GM18907 (cell line): ENCODE measurements around the gene EPS8L3.

Experiments used
- ATAC-seq: cut with Tn5 transposase; IDR thresholded peaks from one replicate; pipeline ENCODE4 v1.9.1; 2021; ENCODE audit warnings: mild to moderate bottlenecking, moderate library complexity; ENCODE audit not compliant: unreplicated experiment

Gene EPS8L3

DNA sequence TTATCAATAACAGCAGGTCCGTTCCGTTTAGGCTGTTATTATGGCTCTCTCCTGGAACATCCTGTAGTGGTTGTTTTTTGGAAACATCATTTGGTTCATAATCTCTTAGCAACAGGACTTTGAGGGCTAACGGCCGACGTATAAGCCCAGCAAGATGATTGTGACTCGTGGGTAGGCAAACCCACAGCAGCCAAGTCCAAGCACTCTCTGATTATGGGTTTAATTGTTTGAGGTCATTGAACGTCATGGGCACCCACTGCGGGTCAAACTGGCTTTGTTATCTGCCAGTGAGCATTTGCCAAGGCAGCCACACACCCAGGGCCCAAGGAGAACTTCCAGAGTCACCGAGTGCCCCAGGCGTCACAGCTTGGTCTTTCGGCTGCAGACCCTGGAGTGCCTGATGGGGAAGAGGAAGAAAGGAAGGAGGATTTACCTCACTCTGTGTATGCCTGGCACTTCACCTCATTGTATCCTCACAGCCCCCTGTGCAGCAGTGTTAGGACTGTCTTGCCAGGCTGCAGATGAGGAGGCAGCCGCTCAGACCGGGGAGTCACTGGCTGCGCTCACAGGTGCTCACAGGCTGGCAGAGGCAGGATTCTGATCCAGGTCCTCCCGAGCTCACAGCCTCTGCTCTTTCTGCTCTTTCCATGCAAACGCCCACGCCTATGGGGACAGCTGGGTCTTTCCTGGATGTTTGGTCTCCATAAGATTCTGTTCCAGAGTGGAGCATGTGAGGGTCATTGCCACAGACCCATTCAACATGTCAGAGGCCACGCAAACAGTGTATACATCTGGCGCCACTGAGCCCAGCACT lies 30.8 kb upstream of the EPS8L3 start:
- ATAC-seq: no peak

DNA sequence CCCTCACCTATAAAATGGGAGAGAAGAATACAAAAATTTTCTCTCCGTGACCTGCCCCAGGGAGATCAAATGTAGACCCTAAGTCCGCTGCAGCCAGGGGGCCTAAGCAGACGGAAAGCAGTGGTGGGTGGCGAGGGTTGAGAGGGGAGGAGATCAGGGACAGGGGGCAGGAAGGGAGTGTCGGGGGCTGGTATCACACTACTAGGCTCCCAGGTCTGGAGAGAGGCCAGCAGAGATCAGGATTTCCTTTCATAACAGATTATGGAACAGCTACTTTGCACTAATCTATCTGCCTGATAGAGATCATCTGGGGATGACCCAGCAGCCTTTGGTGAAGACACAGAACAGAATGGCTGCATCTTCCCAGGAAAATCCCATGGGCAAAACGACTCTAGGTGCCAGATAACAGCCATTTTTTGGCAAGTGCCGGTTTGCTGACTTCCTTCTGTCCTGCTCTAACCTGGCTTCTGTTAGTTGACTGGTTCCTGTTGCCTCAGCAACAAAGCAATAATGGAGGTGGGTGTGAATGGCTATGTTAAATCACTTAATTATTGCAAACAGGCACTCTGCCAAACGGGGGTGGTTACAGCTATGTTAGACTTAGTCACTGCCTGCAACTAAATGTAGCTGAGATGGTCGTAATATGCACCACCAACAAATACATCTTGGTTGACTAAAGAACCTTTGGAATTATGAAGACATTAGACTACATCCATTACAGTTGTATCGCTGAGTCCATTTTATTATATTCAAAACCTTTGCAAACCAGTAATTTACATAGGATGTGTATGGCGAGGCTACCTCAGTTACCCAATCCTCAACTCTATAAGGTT lies 30.0 kb upstream of the EPS8L3 start:
- no peak for ATAC-seq

DNA sequence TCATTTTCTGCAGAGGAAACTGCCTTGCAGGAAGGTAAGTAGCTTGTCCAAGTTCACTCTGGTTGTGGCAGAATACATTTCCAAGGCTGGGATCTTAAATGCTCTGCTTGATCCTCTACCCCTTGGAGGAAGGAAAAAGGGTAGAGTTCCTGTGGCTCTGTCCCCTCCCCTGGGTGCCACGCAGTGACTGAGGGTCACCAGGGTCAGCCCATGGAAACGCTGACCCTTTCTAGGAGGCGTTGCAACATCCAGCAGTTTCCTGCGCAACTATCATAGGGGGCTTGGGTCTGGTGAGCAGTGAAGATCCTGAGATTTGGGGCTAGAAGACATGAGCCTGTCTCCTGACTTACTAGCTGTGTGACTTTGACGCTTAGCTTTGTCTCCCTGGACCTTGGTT lies 29.4 kb upstream of the EPS8L3 start:
- no peak for ATAC-seq

DNA sequence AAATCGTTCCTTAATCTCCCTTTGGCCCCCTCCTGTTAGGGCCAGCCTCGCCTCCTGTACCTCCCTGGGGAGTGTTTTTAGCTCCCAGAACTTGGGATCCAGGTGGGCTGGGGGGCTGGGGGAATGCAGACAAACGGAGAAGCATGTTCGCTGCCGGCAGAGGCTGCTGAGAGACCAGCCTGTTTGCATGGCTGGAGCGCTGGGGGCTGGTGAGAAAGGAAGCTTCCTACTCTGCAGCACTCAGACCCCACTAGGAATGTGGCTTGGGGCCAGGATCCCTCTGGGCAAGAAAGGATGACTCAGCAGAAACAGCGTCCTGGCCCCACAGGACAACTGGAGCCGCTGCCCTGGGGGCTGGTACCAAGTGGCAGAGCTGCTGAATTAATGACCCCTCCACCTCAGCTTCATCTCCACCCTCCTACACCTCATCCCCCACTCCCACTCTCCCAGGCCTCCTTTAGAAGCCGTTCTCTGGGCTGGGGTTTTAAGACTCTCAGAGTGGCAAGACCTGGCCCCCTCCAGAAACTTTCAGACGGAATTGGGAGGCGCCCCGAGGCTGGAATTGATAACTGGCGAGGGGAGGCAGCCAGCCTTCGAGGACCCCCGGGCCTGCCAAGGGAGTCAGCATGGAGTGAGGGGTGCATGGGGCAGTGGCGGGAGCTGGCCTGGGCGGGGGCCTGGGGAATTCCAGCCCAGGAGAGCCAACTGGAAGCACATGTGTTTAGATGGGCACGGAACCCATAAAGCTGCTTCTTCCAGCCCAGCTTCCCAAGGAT lies 28.5 kb upstream of the EPS8L3 start:
- no peak for ATAC-seq

DNA sequence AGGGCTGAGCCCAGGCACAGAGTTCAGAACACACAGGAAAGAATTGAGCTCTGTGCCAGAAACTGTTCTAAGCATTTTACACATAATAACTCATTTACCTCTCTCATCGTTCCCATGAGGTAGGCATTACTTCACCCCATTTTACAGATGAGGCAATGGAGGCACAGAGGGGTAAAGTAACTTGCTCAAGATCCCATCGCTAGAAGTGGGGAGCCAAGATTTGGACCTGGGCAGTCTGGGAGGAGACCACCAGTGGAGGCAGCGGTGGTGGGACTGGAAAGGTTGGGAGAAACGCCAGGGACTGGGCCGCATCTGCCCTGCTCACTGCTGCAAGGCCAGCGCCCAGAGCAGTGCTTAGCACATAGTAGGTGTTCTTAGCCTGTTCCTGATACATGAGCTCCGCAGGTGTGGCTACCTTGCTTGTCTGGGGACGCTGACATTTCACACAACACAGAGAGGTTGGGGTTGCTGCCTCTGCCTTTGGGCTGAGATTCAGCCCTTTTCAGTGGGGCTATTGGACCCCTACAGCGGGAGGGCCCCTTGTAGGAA lies 27.8 kb upstream of the EPS8L3 start:
- ATAC-seq: no peak

DNA sequence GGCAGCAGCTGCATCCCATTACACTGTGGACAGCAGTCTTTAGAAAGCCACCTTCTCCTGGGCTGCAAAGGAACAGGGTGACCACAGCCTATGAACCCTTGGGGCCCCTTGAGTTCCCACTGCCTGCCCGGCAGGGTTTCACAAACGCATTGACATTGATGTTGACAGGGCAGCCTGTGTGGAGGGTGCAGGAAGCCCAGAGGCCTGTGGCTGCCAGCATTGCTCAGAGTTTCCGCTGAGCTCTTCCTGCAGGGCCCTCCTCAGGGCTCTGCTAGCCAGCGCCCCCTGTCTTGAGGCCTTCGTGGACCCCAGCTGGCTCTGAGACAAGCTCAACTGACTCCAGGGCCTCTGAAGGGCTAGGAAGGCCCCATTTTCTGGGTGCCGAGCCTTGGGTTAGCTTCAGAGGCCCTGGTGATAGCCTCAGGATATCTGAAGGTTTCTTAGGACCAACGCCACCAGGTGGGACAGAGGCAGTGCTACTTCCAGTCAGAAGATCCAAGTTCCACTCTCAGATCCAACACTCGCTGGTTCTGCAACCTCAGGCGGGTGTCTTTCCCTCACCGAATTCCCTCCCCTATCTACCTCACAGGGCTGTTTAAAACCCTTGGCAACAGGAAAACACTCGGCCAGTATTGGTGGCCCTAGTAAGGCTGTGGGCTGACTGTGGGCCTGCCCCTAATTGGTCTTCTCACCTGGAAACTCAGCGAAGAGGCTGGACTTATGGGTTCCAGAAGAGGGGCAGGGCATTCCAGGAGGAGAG lies 27.2 kb upstream of the EPS8L3 start:
- no peak for ATAC-seq

DNA sequence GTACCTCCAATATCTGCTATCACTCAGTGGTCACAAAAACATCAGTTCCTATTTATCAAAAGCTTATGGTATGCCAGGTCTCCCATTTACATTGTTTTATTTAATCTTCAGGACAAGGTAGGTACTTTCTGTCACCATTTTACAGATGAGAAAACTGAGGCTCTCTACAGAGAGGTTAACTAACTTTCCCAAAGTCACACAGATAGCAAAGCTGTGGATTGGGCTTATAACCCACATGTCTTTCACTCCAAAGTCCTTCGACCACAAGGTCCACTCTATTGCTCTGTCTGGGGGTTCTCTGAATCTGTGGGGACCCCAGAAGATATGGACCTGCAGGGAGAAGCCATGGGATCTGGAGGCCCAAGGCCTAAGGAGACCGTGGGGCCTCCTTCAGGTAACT lies 26.6 kb upstream of the EPS8L3 start:
- ATAC-seq: no peak

DNA sequence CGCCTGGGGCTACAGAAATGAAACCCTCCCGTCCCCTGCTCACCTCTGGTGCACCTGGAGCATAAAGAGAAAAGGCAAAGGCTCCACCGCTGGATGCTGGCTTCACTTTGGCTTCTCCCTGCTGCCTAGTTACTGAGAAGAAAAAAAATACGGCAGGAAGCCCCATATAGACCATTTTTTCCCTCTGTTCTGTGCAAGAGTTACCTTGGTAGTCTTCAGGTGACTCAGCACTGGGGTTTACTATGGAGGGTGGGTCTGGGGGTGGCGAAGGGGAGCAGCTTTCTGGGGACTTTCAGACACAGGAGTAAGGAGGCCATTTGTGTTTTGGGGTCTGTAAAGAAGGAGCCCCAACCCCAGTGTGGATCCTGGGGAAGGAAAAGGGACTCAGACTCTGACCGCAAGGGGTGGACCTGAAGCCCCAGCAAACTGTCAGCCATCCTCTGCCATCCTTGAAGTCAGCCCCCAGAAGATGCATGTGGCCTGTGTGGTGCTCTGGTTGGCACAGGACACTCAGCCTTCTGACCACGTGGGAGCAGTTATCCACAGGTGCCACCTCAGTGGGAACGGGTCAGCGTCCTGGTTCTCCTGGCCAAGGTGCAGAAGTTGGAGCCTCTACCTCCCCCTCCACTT lies 25.9 kb upstream of the EPS8L3 start:
- ATAC-seq: no peak

DNA sequence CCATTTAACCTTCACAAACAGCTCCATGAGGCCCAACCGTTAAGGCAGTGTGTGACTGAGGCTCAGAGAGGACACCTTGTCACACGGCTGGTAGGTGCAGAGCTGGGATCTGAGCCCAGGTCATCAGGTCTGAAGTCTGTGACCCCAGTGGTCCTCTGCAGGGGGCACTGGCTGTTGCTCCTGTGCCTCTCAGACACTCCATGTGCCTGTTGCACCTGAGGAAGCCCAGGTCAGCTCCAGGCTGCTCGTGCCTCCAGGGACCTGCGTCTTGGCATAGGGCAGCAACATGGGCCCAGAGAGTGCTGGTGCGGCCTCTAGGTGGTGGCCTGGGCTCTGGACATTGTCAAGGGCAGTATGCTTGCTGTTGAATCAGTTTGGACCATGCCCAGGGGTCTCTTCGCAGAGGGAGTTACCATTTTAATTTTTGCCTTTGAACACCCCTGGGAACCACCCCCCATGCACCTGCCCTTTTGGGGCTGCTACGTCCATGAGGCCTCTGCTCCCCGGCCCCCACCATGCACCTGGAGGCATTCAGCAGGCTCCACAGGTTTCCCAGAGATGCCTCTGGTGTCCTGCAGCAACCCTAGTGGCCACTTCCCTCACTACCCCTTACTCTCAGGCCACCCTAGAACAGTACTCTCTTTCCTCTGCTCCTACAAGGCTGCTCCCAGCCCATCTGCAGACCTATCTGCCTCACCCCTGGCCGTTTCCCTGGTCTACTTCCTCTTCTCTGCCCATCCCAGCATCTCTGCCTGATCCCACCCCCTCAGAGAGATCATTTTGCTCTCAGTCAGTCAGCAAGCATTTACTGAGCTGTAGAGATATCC lies 25.2 kb upstream of the EPS8L3 start:
- no peak for ATAC-seq

DNA sequence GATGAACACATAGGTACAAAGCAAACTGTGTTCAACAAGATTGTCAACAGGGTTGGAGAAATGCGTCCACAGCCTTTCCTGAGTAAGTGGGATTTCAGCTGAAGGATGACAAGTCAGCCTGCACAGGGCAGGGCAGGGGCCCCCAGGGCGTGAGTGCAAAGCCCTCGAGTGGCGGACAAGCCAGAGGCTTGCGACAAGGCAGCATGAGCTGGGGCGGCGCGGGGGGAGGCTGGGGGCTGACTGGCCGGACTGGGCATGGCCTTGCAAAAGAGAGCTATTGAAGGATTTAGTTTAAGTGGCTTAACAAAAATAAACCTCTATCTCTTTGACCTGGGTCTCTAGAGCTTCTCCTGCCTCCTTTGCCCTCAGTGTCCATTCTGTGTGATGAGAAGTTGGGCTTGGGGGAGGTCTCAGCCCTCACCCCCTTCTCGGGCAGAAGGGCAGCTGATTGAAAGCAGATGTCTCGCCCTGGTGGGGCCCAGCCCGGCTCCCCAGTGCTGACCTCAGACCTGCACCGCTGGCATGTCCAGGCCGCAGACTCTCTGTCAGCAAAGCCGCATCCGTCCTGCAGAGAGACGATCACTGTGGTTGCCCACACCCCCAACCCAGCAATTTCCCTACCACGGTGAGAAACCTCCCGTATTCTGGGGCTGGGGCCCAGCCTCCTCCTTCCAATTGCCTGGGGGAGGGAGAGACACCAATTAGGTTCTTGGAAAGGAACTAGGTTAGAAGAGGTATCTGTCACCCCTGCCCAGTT lies 24.3 kb upstream of the EPS8L3 start:
- no peak for ATAC-seq

DNA sequence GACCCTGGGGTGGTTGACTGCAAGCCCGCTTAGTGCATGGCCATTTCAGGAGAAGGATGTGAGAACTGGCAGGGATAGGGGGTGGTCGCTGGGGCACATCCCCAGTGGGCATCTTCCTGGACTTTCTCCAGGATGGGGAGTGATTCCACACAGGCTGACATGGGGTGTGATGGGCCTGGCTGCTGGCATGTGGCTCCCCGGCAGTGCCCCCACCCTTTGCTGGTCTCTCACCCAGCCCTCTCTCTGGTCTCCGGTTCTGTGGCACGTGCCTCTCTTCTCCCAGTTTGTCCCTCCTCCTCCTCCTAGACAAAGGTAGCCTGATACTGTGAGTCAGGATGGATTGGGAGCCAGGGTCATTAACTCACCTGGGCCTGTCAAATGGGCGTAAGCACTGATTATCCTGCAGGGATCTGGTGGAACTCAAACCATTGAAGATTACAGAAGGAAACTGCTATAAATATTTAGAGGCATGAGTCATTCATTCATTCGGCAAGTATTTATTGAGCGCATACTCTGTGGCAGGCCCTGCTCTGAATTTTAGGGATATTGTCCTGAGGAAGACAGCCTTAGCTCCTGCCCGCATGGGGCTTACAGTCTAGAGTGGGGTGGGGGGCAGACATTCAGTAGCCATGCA lies 23.6 kb upstream of the EPS8L3 start:
- ATAC-seq: no peak

DNA sequence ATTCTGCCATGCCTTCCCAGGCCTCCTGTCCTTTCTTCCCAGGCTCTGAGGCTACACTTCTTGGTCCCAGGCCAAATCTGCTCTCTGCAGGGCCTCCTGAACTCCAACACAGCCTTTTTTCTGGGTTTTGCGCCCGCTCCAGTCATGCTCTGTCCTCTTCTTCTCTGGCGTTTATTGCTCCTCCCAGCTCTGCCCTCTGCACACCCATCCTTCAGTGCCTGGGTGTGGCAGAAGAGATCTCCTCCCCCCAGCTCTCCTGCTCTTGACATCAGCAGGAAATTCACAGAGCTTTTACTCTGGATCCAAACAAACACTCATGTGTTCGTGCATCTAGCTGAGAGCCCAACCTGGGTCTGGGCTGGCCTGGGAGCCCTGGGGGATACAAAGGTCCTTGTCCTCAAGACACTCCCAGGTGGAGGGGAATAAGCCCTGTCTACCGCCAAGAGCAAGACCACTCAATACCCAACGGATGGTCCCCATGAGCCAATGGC lies 22.9 kb upstream of the EPS8L3 start:
- ATAC-seq: no peak

DNA sequence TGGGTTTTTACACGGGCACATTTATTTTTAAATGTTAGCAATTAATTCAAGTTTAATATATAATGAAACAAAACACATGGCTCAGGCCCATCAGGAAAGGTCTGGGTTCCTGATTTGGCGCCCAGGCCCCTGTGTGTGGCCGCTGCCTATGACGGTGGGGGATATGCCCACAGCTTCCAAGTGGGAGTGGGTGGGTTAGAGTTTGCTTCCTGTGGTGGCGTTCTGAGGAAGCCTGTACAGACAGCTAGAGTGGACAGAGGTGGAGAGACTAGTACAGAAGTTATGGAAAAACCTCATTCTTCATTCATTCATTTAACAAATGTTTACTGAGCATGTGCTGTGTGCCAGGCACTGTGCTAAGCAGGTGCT lies 22.4 kb upstream of the EPS8L3 start:
- no peak for ATAC-seq

DNA sequence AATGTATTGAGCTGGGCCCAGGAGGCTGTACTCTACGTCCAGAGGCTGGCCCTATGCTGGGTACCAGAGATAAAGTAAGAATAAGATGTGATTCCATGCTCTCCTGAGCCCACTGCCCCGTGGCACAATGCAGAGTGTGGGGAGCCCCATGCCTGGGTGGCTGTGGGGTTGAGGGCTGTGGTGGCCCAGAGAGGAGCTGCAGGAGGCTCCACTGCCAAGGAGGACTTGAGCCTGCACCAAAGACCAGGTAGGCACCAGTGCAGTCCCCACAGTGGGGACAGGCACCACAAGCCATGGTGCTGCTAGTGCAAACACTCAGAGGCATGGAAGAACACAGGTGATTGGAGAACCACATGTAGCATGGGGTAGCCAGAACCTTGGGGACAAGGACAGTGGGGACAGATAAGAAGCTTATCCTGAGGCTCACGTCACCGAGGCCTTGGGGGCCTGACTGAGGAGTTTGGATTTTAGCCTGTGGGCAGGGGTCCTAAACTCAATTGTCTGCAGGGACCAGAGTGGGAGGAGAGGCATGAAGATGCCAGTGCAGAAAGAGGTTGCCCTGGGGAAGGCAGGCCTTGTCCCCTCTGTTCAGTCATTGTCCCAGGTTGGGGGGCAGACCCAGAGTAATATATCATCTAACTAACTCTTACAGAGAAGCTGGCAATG lies 21.9 kb upstream of the EPS8L3 start:
- no peak for ATAC-seq

DNA sequence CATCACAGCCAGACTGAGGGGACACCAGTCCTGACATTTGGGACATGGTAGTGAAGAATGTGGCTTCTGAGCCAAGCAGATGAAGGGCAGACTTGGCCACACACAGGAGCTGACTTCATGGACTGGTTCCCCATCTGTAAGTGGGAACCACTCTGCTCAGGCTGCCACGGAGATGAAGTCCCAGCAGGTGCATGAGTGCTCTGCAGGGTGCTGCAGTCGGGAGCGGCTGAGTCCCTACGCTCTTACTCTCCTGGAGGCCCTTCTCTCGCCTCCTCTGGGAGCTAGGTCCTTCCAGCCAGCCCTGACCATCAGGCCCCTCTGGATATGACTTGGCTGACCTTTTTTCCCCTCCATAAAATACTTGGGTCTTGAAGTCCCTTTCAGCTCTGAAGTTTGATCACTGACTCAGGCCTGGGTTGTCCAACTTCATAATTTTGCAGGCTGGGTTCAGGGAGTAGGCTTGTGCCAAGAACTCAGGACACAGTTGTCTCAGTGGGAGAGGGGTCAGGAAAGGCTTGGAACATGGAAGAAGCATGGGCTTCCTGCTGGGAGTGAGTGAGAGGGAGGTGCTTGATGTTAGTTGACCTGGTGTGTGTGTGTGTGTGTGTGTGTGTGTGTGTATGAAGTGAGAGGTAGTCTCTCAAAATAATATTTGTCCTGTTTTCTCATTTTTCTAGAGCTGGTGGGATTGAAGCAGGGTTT lies 21.0 kb upstream of the EPS8L3 start:
- ATAC-seq: no peak

DNA sequence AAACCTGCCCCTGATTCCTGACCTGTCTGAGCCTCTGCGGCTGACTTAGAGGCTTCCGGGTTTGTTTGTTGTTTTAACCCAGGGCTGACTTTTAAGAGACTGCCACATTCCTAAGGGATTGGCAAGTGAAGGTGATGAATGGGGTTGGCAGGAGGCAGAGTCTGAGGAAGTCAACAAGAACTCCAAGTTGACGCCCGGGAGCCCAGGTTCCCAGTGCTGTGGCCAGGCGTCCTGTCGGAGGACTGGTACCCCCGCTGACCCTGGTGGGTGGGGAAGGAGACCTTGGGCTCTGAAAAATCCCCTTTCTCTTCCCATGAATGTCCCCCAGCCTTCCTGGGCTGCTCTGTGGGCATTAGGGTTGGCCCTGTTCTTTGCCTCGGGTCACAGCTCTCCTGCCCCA lies 19.7 kb upstream of the EPS8L3 start:
- no peak for ATAC-seq

DNA sequence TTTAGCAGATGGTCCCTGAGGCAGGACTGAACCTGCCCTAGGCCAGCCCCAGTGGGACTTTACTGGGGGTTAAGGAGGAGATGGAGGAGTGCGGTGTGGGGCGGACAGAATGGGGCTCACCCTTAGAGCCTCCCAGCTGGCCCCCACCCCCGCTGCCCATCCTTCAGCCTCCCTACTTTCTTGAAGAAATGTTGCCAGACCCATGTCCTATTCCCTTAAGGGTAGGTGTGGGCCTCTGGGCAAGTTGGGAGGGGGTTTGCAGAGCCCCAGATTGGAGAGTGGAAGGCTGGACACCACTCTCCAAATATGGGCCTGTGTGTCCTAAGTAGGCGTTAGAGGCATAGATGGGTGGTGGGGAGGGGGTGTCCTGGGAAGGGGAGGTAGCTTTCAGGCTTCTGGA lies 19.2 kb upstream of the EPS8L3 start:
- no peak for ATAC-seq
